GM23338 (cell line): ENCODE results near the gene OSGEPL1.

Experiments used
- CREB1 ChIP-seq: fragments of 250-450 bp; sonication (Bioruptor Pico); IDR thresholded peaks from 2 replicates; pipeline ENCODE4 v1.5.0; 2020; ENCODE audit warnings: low read depth, mild to moderate bottlenecking, moderate library complexity
- CTCF ChIP-seq, 2 experiments: fragments of 200-600 bp in 1 of 2; sonication (generic) in 1 of 2; conservative IDR thresholded peaks; 2 replicates each; pipeline versions ENCODE4 v1.5.1 to v1.6.1; 2016 to 2017; ENCODE audit warnings: antibody characterized with exemption in 2 of 2, low read depth in 2 of 2, mild to moderate bottlenecking in 2 of 2, moderate library complexity in 1 of 2
- EZH2 ChIP-seq: fragments of 200-600 bp; sonication (generic); IDR thresholded peaks from one replicate; pipeline ENCODE4 v1.8.0; 2017; ENCODE audit warnings: antibody characterized with exemption, mild to moderate bottlenecking, low read depth; ENCODE audit not compliant: unreplicated experiment
- EZH2phosphoT487 ChIP-seq: fragments of 200-600 bp; sonication (generic); IDR thresholded peaks from one replicate; pipeline ENCODE4 v1.8.1; 2018; ENCODE audit warnings: antibody characterized with exemption; ENCODE audit not compliant: unreplicated experiment
- JUNB ChIP-seq: IDR thresholded peaks from one replicate; pipeline ENCODE4 v1.6.1; 2016; ENCODE audit warnings: antibody characterized with exemption; ENCODE audit not compliant: unreplicated experiment
- NANOG ChIP-seq: IDR thresholded peaks from 2 replicates; pipeline ENCODE4 v1.6.1; 2016; ENCODE audit warnings: antibody characterized with exemption, borderline replicate concordance
- POLR2AphosphoS5 ChIP-seq: IDR thresholded peaks from 2 replicates; pipeline ENCODE4 v1.6.1; 2016; ENCODE audit warnings: antibody characterized with exemption, low read depth
- REST ChIP-seq: IDR thresholded peaks from one replicate; pipeline ENCODE4 v1.6.1; 2018; ENCODE audit warnings: antibody characterized with exemption; ENCODE audit not compliant: unreplicated experiment
- STAT1 ChIP-seq: IDR thresholded peaks from one replicate; pipeline ENCODE4 v1.6.1; 2016; ENCODE audit warnings: antibody characterized with exemption; ENCODE audit not compliant: unreplicated experiment
- ZNF331 ChIP-seq: fragments of 250-450 bp; sonication (Bioruptor Pico); IDR thresholded peaks from 2 replicates; pipeline ENCODE4 v1.5.0; 2020; ENCODE audit warnings: low read depth, mild to moderate bottlenecking, moderate library complexity

GRCh38 chr2:189756311-189756952 is 6.2 kb downstream of the OSGEPL1 start:
- TF ChIP-seq EZH2phosphoT487, result no peak
- no peak for TF ChIP-seq CTCF (conservative IDR thresholded peaks at IDR 0.05; ENCODE audit: low read depth in 2 of 2)
- TF ChIP-seq CREB1 (CRISPR knock-in tag), result no peak
- no peak for TF ChIP-seq POLR2AphosphoS5
- no peak for TF ChIP-seq EZH2
- no peak for TF ChIP-seq REST
- no peak for TF ChIP-seq STAT1
- no peak for TF ChIP-seq NANOG
- TF ChIP-seq ZNF331 (CRISPR knock-in tag), result no peak
- no peak for TF ChIP-seq JUNB
